Activated effector memory CD4-positive, alpha-beta T cell treated with anti-CD3 and anti-CD28 coated beads, Interleukin-2, amount 50 U/mL, for 16 hours (primary cell): ENCODE results near the gene SPANXA1.
"Not testable (repeated sequence)": the region's sequence is repeated elsewhere in the genome, so short reads cannot be mapped to it uniquely, and the experiment has no call there.

Experiments used
- DNase-seq: peaks from one replicate; pipeline ENCODE4 v3.0.0-alpha.2; 2020

SPANXA1 gene

GRCh38 chrX:141584638-141585037, at the start of gene SPANXA1:
Gene SPANXA1 (minus strand): TSS chrX:141584738. CDS start chrX:141584678, 60 bp downstream.
- DNase-seq = not testable (repeated sequence)

- DNase-seq = no peak
Observed at GRCh38 chrX:141632124-141632523, 47.6 kb upstream of the SPANXA1 start.

GRCh38 chrX:141619336-141619735, 34.8 kb upstream of the SPANXA1 start:
- no peak for DNase-seq

GRCh38 chrX:141609111-141609510, 24.6 kb upstream of the SPANXA1 start:
- DNase-seq = no peak

GRCh38 chrX:141589408-141589807, 4.9 kb upstream of the SPANXA1 start, which contains the start of gene SPANXA2:
Gene SPANXA2 (plus strand): TSS chrX:141589708. CDS start chrX:141589768, 60 bp downstream.
- not testable (repeated sequence) for DNase-seq

GRCh38 chrX:141542551-141542950, 42.0 kb downstream of the SPANXA1 start:
- not testable (repeated sequence) for DNase-seq
